HG03439 (cell line): ENCODE data around the gene SRRM2.
"Not testable (repeated sequence)": the region's sequence is repeated elsewhere in the genome, so short reads cannot be mapped to it uniquely, and the experiment has no call there.

Experiments used
- ATAC-seq: cut with Tn5 transposase; IDR thresholded peaks from one replicate; pipeline ENCODE4 v1.9.1; 2021; ENCODE audit warnings: mild to moderate bottlenecking, moderate library complexity; ENCODE audit not compliant: unreplicated experiment

Gene SRRM2

DNA sequence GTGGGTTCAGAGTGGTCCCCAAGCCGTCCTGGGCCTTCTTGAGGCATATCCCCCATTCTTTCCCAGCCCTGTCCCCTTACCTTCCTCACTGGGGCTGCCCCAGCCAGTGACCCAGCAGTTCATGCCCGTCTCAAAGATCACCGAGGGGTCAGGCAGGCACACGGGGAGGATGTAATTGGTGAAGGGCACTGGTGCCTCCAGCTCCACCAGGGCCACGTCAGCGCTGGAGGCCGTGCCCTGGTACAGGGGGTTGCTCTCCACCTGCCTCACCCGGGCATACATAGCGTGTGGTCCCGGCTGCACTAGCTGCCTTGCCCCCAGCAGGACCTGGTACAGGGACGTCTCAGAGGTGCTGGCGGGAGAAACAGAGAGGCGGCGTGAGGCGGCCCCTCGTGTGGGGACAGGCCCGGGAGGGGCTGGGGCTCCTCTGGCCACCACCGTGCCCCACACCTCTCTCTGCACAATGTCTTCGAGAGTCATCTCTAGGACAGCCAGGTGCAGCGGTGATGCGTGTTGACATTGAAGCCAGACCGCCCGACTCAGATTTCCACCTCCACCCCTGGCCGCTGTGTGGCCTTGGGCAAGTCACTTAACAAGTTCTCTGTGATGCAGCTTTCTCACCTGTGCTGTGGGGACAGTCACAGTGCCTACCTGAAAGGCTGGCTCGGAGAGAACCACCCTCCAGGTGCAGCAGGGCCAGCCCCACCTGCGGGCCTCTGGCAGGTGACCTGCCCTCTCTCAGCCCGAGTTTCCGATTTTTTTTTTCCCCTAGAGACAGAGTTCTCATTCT lies 38.3 kb upstream of the SRRM2 start:
- no peak for ATAC-seq

GRCh38 chr16:2715064-2715463 lies 37.4 kb upstream of the SRRM2 start:
- no peak for ATAC-seq

DNA sequence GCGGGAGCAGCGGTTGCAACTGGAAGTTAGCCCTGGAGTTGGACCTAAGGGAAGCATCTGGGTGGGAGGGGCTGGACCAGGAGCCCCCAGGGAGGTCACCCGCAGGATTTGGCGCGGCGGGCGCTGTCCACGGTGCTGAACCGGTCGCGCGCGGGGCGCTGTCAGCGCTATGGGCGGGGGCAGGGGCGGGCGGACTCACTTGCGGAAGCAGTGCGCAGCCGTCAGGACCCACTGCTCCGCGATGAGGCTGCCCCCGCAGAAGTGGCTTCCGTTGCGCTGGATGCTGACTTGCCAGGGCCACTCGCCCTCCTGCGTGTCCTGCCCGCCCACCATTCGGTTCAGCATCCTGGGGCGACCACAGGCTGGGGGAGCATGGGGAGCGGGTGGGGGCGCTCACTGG lies 36.9 kb upstream of the SRRM2 start:
- no peak for ATAC-seq

GRCh38 chr16:2715966-2716885 lies 36.2 kb upstream of the SRRM2 start:
- no peak for ATAC-seq

DNA sequence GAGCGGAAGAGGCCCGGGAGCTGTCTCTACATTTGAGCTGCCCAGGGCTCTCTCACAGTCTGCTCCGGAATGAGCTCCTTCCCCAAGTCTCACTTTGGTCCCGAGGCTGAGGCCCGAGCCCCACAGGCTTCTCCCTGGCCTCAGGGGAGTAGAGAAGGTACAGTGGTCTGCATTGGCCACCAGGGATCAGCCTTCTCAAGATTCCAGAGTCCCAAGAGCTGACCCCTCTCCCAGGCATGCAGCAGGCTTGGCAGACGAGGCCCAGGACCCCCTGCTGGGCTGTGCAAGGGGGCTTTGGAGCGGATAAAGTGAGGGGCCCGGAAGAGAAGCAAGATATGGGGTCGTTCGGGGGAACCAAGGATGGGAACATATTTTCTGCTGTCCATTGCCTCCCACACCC lies 35.5 kb upstream of the SRRM2 start:
- ATAC-seq = no peak

- no peak for ATAC-seq
Observed at GRCh38 chr16:2717383-2718263, 34.8 kb upstream of the SRRM2 start.

DNA sequence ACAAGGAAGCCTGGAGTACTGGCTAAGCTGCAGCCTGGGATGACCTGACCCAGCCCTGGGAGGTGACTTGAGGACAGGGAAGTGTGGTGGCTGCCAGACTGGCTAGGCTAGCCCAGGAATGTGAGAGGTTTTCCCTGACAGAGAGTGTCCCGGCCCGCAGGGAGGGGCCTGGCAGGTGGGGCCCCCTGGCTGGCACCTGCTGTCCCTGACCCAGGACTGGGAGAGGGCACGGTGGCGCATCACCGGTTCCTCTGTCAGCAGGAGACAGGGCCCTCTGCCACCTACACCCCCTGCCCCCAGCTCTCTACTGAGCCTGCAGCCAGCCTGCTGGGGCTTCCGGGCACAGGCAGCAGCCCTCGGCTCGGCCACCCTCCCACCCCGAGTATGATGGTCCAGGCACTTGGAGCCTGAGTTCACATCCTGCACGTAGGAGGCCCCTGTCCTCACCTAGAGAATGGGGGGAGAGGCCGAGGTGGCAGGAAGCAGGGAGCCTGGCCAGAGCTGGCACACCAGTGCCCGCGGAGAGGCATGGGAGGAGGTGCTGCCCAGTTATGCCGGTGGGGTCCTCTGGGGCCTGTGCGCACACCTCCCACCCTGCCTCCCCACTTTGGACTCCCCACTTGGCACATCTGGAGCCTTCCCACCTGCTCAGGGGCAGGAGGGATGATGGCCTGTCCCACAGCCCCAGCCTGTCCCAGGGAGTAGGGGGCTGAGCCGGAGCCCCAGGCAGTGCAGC lies 32.9 kb upstream of the SRRM2 start:
- ATAC-seq = no peak

DNA sequence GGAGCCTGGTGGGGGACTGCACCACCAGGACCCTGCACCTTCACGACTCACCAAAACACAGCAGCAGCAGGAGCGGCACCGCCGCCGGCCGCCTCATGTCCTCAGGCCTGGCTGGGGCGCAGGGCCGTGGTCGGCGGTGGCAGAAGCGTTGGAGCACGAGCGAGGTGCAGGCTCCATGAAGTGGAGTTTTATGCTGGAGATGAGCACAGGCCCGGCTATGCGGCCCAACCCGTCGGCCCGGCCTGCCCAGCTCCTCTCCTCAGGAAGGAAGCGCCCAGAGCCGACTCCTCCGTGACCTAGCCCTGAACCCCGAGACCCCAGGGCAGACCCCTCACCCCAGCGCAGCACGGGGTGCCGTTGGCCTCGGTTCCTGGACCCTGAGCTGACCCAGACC lies 32.4 kb upstream of the SRRM2 start, which contains the start of gene PRSS27:
Gene PRSS27 (minus strand): TSS at position 161 of the 394 bp plus-strand sequence. CDS start 64 bp downstream, at position 97.
- ATAC-seq = no peak

DNA sequence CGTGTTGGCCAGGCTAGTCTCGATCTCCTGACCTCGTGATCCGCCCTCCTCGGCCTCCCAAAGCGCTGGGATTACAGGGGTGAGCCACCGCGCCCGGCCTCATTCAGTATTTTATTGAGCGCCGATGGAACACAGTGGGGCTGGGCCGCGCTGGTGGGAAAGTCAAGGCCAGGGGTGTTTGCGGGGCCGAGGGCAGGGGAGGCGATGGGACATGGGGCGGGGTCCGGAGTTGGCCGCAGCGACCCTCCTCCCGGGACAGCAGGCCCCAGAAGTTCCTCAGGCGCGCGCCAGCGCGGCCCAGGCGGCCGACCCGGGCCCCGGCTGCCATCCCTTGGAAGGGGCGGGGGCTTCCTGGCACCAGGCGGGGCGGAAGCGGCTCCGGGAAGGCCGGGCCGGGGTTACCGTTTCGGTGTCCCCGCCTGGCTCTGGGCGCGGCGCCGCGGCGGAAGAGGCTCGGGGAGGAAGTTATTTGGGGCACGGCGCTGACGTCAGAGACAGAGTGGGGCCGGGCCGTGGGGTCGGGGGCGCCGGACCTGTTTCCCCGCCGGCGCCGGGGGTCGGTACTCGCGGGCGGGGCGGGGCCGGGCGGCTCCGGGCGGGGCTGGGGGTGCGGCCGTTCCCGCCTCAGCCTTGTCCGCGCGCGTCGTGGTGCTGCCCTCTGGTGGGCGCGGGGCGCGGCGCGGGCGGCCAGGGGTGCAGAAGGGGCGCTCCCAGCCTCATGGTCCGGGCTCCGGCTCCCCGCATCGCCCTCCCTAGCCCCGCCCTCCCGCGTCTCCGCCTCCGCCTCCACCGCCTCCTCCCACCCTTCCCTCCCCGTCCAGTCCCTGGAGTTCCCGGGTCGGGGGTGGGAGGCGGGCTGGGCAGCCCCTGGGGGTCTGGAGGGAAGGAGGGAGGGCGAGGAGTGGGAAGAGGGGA lies 31.5 kb upstream of the SRRM2 start:
- ATAC-seq = peak; percentile 86

DNA sequence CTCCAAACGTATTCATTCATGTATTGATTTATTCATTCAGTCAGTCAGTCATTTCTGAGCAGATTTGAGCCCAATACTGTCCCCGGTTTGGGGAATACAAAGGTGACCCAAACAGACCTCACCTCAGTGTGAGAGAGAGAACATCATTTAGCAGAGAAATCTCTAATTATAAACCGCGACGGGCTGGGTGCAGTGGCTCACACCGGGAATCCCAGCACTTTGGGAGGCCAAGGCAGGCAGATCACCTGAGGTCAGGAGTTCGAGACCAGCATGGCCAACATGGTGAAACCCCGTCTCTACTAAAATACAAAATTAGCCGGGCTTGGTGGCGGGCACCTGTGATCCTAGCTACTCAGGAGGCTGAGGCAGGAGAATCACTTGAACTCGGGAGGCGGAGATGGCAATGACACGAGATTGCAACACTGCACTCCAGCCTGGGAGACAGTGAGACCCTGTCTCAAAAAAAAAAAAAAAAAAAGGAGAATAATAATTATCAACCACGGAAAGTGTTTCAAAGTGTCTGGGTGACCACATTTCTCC lies 30.7 kb upstream of the SRRM2 start:
- not testable (repeated sequence) for ATAC-seq

GRCh38 chr16:2724088-2724676 lies 28.3 kb upstream of the SRRM2 start:
- ATAC-seq = no peak

- no peak for ATAC-seq
Observed at GRCh38 chr16:2724816-2725348, 27.6 kb upstream of the SRRM2 start.

- ATAC-seq = no peak
Observed at GRCh38 chr16:2726923-2727322, 25.5 kb upstream of the SRRM2 start.

DNA sequence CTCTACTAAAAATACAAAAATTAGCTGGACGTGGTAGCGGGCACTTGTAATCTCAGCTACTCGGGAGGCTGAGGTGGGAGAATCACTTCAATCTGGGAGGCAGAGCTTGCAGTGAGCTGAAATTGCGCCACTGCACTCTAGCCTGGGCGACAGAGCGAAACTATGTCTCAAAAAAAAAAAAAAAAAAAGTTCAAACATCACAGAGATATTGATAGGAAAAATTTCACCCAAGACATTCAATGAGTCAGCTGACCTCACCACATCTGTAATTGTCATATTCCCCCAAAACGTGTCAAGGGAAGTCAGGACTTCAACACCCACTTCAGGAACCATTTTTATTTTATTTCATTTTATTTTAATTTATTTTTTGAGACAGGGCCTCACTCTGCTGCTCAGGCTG lies 24.4 kb upstream of the SRRM2 start:
- ATAC-seq = no peak

GRCh38 chr16:2734844-2735515 lies 17.5 kb upstream of the SRRM2 start:
- ATAC-seq = no peak

DNA sequence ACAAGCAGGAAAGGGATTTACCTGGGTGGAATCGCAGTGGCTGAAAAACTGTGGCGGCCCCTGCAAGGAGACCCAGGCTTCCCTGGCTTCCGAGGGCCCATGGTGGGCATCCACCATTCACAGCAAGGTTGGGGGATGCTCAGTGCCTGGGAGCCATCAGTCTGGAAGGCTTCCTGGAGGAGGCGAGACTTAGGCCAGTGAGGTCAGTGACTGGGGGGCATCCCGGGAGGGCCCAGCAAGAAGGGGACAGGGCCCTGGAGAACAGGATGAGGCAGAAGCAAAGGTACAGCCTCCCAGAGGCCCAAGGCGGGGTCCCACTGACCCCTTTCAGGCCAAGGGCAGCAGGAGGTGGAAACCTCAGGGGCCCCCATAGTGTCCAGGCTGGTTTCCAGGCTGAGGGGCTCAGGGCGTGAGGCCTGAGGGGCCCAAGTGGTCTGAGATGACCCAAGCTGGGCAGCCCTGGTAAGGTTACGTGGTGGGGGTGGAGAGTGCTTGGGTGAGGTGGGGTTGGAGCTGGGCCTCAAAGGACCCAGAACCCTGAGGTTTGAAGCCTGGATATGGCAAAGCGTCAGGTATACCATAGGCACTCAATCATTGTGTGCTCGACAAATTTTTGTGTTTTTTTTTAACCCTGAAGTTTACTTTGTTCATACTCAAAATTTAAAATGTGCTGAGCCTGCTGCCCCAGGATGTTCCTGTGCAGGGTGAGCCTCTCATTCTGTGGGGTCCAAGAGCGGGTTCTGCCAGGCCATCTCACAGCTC lies 15.8 kb upstream of the SRRM2 start:
- no peak for ATAC-seq

- ATAC-seq = no peak
Observed at GRCh38 chr16:2737238-2737605, 15.2 kb upstream of the SRRM2 start.
